B cell (primary cell): Measurements from ENCODE around the gene WDR13. TPM values are rescaled to one million over a fixed set of nuclear protein-coding genes. Genes with fewer than 3 reads are reported as not detected.

Experiments used
- ATAC-seq: fragments of 200-7000 bp; cut with Tn5 transposase; one replicate; pipeline ENCODE4 v1.10.0; 2021; ENCODE audit warnings: low read depth, mild to moderate bottlenecking, moderate number of reproducible peaks, moderate library complexity
- CTCF ChIA-PET: fragments of 350-600 bp; sonication (Branson Sonifier 250); formaldehyde crosslinking; loops from one replicate; lab custom pipeline; 2021; ENCODE audit warnings: antibody characterized with exemption, inconsistent platforms; lab: Charles Lee
- POLR2A ChIA-PET: fragments of 350-600 bp; sonication (Branson Sonifier 250); formaldehyde crosslinking; loops from one replicate; lab custom pipeline; 2021; ENCODE audit warnings: antibody characterized with exemption; lab: Charles Lee
- DNase-seq: peaks from one replicate; pipeline ENCODE4 v3.0.0; 2013
- H2AFZ ChIP-seq: 2 replicates; pipeline ENCODE4 v1.6.1; 2012; ENCODE audit warnings: mild to moderate bottlenecking, low read depth, low read length; ENCODE audit not compliant: insufficient read depth, poor library complexity, severe bottlenecking
- H3K27ac ChIP-seq, 2 donors: 1 replicate in 1 of 2; 2 replicates in 1 of 2; pipeline ENCODE4 v1.5.1; 2012 to 2013; ENCODE audit warnings: low read length in 2 of 2, mild to moderate bottlenecking in 2 of 2, moderate library complexity in 1 of 2
- H3K27me3 ChIP-seq, 4 experiments: fragments of 200-600 bp in 1 of 4; sonication (generic) in 1 of 4; replicated peaks in 1 of 4; 1 replicate in 2 of 4; 2 replicates in 2 of 4; pipeline versions ENCODE4 v1.6.1 to v1.7.0; 2013 to 2016; ENCODE audit warnings: low read length in 3 of 4, mild to moderate bottlenecking in 2 of 4, mixed read lengths in 1 of 4, moderate library complexity in 1 of 4; ENCODE audit not compliant: insufficient read depth in 4 of 4, control insufficient read depth in 3 of 4; ENCODE audit errors: control extremely low read depth in 1 of 4
- H3K36me3 ChIP-seq, 2 experiments: replicated peaks in 1 of 2; 1 replicate in 1 of 2; 2 replicates in 1 of 2; pipeline versions ENCODE4 v1.6.1 to v1.7.1; 2013; ENCODE audit warnings: low read length in 1 of 2; ENCODE audit not compliant: insufficient read depth in 2 of 2, control insufficient read depth in 1 of 2; ENCODE audit errors: control extremely low read depth in 1 of 2, extremely low read depth in 1 of 2
- H3K4me1 ChIP-seq, 2 donors: fragments of 200-600 bp in 1 of 2; sonication (generic) in 1 of 2; 1 replicate in 1 of 2; 2 replicates in 1 of 2; pipeline versions ENCODE4 v1.5.1 to v1.6.1; 2013 to 2017; ENCODE audit warnings: low read length in 2 of 2; ENCODE audit not compliant: control insufficient read depth in 2 of 2, insufficient read depth in 2 of 2
- H3K4me2 ChIP-seq: replicated peaks from 2 replicates; pipeline ENCODE3; 2012; ENCODE audit warnings: mild to moderate bottlenecking, low read depth, low read length; ENCODE audit not compliant: poor library complexity, severe bottlenecking
- H3K4me3 ChIP-seq, 5 experiments: fragments of 200-600 bp in 1 of 5; sonication (generic) in 1 of 5; 1 replicate in 3 of 5; 2 replicates in 2 of 5; pipeline versions ENCODE4 v1.5.1 to v1.7.0; 2011 to 2016; ENCODE audit warnings: low read length in 4 of 5, mild to moderate bottlenecking in 4 of 5, low read depth in 2 of 5, control low read depth in 1 of 5, moderate library complexity in 1 of 5; ENCODE audit not compliant: insufficient read depth in 1 of 5; ENCODE audit errors: control extremely low read depth in 1 of 5, extremely low read depth in 1 of 5
- H3K79me2 ChIP-seq: fragments of 200-600 bp; sonication (generic); one replicate; pipeline ENCODE4 v1.6.0; 2016; ENCODE audit warnings: low read length; ENCODE audit not compliant: control insufficient read depth, insufficient read depth
- H3K9ac ChIP-seq: fragments of 200-600 bp; sonication (generic); 2 replicates; pipeline ENCODE4 v1.6.1; 2017; ENCODE audit warnings: mild to moderate bottlenecking, low read length, moderate library complexity
- H3K9me3 ChIP-seq, 3 donors: one replicate each; pipeline versions ENCODE4 v1.6.1 to v1.7.1; 2013; ENCODE audit warnings: low read length in 2 of 3; ENCODE audit not compliant: control insufficient read depth in 2 of 3, insufficient read depth in 1 of 3; ENCODE audit errors: control extremely low read depth in 1 of 3
- H4K20me1 ChIP-seq: 2 replicates; pipeline ENCODE4 v1.6.0; 2012; ENCODE audit warnings: mild to moderate bottlenecking, low read length; ENCODE audit not compliant: insufficient read depth, control insufficient read depth, poor library complexity, severe bottlenecking
- H3K27ac Mint-ChIP-seq: one replicate; pipeline ENCODE4 v1.8.0; 2021; ENCODE audit warnings: mixed read lengths
- H3K27me3 Mint-ChIP-seq: one replicate; pipeline ENCODE4 v1.8.0; 2021; ENCODE audit warnings: mixed read lengths
- H3K4me1 Mint-ChIP-seq: one replicate; pipeline ENCODE4 v1.8.0; 2021; ENCODE audit warnings: mixed read lengths
- H3K4me3 Mint-ChIP-seq: one replicate; pipeline ENCODE4 v1.8.0; 2021; ENCODE audit warnings: mixed read lengths
- H3K9me3 Mint-ChIP-seq: one replicate; pipeline ENCODE4 v1.8.0; 2022; ENCODE audit warnings: mixed read lengths; ENCODE audit not compliant: insufficient read depth
- CTCF ChIP-seq: fragments of 200-600 bp; IDR thresholded peaks from one replicate; pipeline ENCODE4 v1.8.0; 2022; ENCODE audit warnings: antibody characterized with exemption, mild to moderate bottlenecking
- EZH2 ChIP-seq: IDR thresholded peaks from 2 replicates; pipeline ENCODE4 v1.6.1; 2012; ENCODE audit warnings: borderline replicate concordance, low read depth, mild to moderate bottlenecking, moderate library complexity, low read length; ENCODE audit not compliant: insufficient read depth, poor library complexity, severe bottlenecking
- WGBS: methylation state at CpG from one replicate; pipeline ENCODE4 v1.1.5; 2013; ENCODE audit warnings: missing lambda C conversion rate; ENCODE audit not compliant: insufficient coverage; 5-methylcytosine and 5-hydroxymethylcytosine counted together
- intact Hi-C: fragments of 100-400 bp; cut with micrococcal nuclease; formaldehyde crosslinking; loops from one replicate; pipeline ENCODE4 v1.10.0; 2022
- polyA plus RNA-seq: library from polyadenylated mRNA; depleted of rRNA; stranded (reverse); fragments of >200 nt; gene quantifications from 2 replicates; pipeline ENCODE4 v1.2.3, GENCODE V29; 2012
- total RNA-seq, 2 donors: library from RNA; stranded (reverse); fragments of 120-200 nt in 1 of 2; gene quantifications; 1 replicate in 1 of 2; 2 replicates in 1 of 2; pipeline versions ENCODE4 v1.2.3 to v1.2.4, GENCODE V29; 2013 to 2022

WDR13 gene
- total and polyA plus RNA-seq, 2 donors (not counting 1 experiment from before 2014, with no cell fraction given), result 85.1 to 257 TPM

GRCh38 chrX:48592971-48593370 lies 4.3 kb upstream of the WDR13 start:
- Mint-ChIP-seq H3K4me1 (peaks cover 3% of the 10 kb centered on the region), H3K27ac (no peak overlapping the region), H3K9me3 (no peaks in the 10 kb centered on the region), H3K4me3 (no peak overlapping the region), H3K27me3 (no peaks in the 10 kb centered on the region)
- no CpG with 5 or more reads among the region's 5 CpGs for WGBS
- Histone ChIP-seq H3K9me3 (no peaks in the 10 kb centered on the region), H3K36me3 (no peaks in the 10 kb centered on the region), H3K79me2 (no peaks in the 10 kb centered on the region), H3K27me3 (no peaks in the 10 kb centered on the region), H3K9ac (no peak overlapping the region), H3K27ac (no peak overlapping the region), H4K20me1 (no peaks in the 10 kb centered on the region), H3K4me1 (peaks cover 0 to 5% of the 10 kb centered on the region in 2 donors), H3K4me3 (no peak overlapping the region), H3K4me2 (no peak overlapping the region), H2AFZ (no peak overlapping the region)
- DNase-seq, result no peak
- TF ChIP-seq EZH2, result no peak
- no peak for ATAC-seq
- CTCF ChIA-PET, result no interaction called here
- intact Hi-C loops, result no loop called here
- POLR2A ChIA-PET, result interaction anchor here (0.7 kb wide), 1 partner anchor 312 kb away, joined by 4 read pairs; no protein-coding TSS in a partner anchor

- Histone ChIP-seq H3K9ac (no peak overlapping the region), H3K4me3 (no peak overlapping the region), H3K27ac (no peak overlapping the region), H2AFZ (no peak overlapping the region), H3K36me3 (peaks cover 0 to 16% of the 10 kb centered on the region in 2 experiments), H3K27me3 (no peaks in the 10 kb centered on the region), H4K20me1 (no peaks in the 10 kb centered on the region), H3K9me3 (no peaks in the 10 kb centered on the region), H3K4me1 (peaks cover 0 to 12% of the 10 kb centered on the region in 2 donors), H3K4me2 (no peak overlapping the region), H3K79me2 (no peaks in the 10 kb centered on the region)
- no peaks in the 10 kb centered on the region for H3K9me3 Mint-ChIP-seq
- no peak overlapping the region for H3K4me3 Mint-ChIP-seq
- ATAC-seq (no peak), DNase-seq (no peak)
- TF ChIP-seq CTCF (no peak), EZH2 (no peak)
- H3K4me1 Mint-ChIP-seq, result peaks cover 8% of the 10 kb centered on the region
- CTCF ChIA-PET, result interaction anchor here (0.7 kb wide), 1 partner anchor 53 kb away, joined by 3 read pairs; no protein-coding TSS in a partner anchor
- no peak overlapping the region for H3K27ac Mint-ChIP-seq
- POLR2A ChIA-PET, result interaction anchor here (0.6 kb wide), 1 partner anchor 11 kb away, joined by 4 read pairs; no protein-coding TSS in a partner anchor
- no peaks in the 10 kb centered on the region for H3K27me3 Mint-ChIP-seq
- intact Hi-C loops, result loop anchor here (5.0 kb wide), 3 partner anchors 101 to 759 kb away; partner anchors contain the start of genes SUV39H1 and ZNF81
- no CpG with 5 or more reads among the region's 2 CpGs for WGBS
These were observed 1.4 kb upstream of the WDR13 start for GRCh38 chrX:48595929-48596328.
